ENCODE data around the gene PGA3. TPM values are rescaled to one million over a fixed set of nuclear protein-coding genes. Genes with fewer than 3 reads are reported as not detected.
"Not testable (repeated sequence)": the region's sequence is repeated elsewhere in the genome, so short reads cannot be mapped to it uniquely, and the experiment has no call there.

The PGA3 gene
- polyA plus RNA-seq, 1 of the 3 experiments (the other 2 are of a cell fraction) = not detected

DNA sequence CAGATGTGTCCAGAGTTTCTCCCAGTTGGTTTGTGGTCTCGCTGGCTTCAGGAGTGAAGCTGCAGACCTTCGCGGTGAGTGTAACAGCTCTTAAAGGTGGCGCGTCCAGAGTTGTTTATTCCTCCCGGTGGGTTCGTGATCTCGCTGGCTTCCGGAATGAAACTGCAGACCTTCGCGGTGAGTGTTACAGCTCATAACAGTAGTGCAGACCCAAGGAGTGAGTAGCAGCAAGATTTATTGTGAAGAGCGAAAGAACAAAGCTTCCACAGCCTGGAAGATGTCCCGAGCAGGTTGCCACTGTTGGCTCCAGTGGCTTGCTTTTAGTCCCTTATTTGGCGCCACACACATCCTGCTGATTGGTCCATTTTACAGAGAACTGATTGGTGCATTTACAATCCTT lies 1.8 kb upstream of the PGA3 start:
- ChIA-PET POLR2A (no interaction called here), CTCF (interaction anchor here (1.9 kb wide), 1 partner anchor 14 kb away, joined by 7 read pairs; no protein-coding TSS in a partner anchor)
- H2AFZ ChIP-seq (ENCODE audit: low read depth) = no peak overlapping the region
- H3K4me1 ChIP-seq (ENCODE audit: control insufficient read depth in 1 of 2, insufficient read depth in 2 of 2, low read depth in 1 of 2, low read length in 1 of 2) = no peaks in the 10 kb centered on the region
- TF ChIP-seq ELF1 (IDR thresholded peaks at IDR 0.05) = no peak
- no peak for TF ChIP-seq NFIC (IDR thresholded peaks at IDR 0.05; ENCODE audit: borderline replicate concordance)
- no peak for TF ChIP-seq FOXJ3 (CRISPR knock-in tag; IDR thresholded peaks at IDR 0.05)
- TF ChIP-seq EP300 (IDR thresholded peaks at IDR 0.05; ENCODE audit: borderline replicate concordance in 1 of 2, low read depth in 1 of 2, low read length in 1 of 2) = no peak
- TF ChIP-seq, protein P1, sequence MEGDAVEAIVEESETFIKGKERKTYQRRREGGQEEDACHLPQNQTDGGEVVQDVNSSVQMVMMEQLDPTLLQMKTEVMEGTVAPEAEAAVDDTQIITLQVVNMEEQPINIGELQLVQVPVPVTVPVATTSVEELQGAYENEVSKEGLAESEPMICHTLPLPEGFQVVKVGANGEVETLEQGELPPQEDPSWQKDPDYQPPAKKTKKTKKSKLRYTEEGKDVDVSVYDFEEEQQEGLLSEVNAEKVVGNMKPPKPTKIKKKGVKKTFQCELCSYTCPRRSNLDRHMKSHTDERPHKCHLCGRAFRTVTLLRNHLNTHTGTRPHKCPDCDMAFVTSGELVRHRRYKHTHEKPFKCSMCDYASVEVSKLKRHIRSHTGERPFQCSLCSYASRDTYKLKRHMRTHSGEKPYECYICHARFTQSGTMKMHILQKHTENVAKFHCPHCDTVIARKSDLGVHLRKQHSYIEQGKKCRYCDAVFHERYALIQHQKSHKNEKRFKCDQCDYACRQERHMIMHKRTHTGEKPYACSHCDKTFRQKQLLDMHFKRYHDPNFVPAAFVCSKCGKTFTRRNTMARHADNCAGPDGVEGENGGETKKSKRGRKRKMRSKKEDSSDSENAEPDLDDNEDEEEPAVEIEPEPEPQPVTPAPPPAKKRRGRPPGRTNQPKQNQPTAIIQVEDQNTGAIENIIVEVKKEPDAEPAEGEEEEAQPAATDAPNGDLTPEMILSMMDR (IDR thresholded peaks at IDR 0.05) = no peak
- TF ChIP-seq MXI1 (IDR thresholded peaks at IDR 0.05; ENCODE audit: low read depth, low read length) = no peak
- TF ChIP-seq USF2 (IDR thresholded peaks at IDR 0.05; ENCODE audit: borderline replicate concordance, low read depth, low read length) = no peak
- TF ChIP-seq RXRA (IDR thresholded peaks at IDR 0.05; ENCODE audit: borderline replicate concordance, low read depth) = no peak
- TF ChIP-seq PBX3 (IDR thresholded peaks at IDR 0.05) = no peak
- TF ChIP-seq FOXM1 (IDR thresholded peaks at IDR 0.05; ENCODE audit: low read depth) = no peak
- TF ChIP-seq, protein P2, sequence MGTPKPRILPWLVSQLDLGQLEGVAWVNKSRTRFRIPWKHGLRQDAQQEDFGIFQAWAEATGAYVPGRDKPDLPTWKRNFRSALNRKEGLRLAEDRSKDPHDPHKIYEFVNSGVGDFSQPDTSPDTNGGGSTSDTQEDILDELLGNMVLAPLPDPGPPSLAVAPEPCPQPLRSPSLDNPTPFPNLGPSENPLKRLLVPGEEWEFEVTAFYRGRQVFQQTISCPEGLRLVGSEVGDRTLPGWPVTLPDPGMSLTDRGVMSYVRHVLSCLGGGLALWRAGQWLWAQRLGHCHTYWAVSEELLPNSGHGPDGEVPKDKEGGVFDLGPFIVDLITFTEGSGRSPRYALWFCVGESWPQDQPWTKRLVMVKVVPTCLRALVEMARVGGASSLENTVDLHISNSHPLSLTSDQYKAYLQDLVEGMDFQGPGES (IDR thresholded peaks at IDR 0.05; ENCODE audit: low read depth, low read length) = no peak
- TF ChIP-seq NRF1 (IDR thresholded peaks at IDR 0.05; ENCODE audit: low read depth, low read length) = no peak
- no peak for TF ChIP-seq FOSL2 (IDR thresholded peaks at IDR 0.05; ENCODE audit: borderline replicate concordance, low read depth)
- TF ChIP-seq GABPA (IDR thresholded peaks at IDR 0.05; ENCODE audit: low read depth) = no peak
- TF ChIP-seq GATA2 (CRISPR knock-in tag; IDR thresholded peaks at IDR 0.05) = no peak
- no peak for TF ChIP-seq TEAD4 (IDR thresholded peaks at IDR 0.05; ENCODE audit: borderline replicate concordance, insufficient read depth)
- TF ChIP-seq RFX5 (IDR thresholded peaks at IDR 0.05; ENCODE audit: low read length) = no peak
- no peak for TF ChIP-seq MEF2A (IDR thresholded peaks at IDR 0.05; ENCODE audit: borderline replicate concordance, low read depth)
- TF ChIP-seq JUND (IDR thresholded peaks at IDR 0.05) = no peak
- TF ChIP-seq SIN3A (IDR thresholded peaks at IDR 0.05; ENCODE audit: borderline replicate concordance, low read depth, low read length) = no peak
- no peaks in the 10 kb centered on the region for H3K9me2 ChIP-seq
- no peak overlapping the region for H3K27ac ChIP-seq (ENCODE audit: low read depth in 2 of 2, low read length in 1 of 2)
- no peaks in the 10 kb centered on the region for H3K9me3 ChIP-seq
- peaks cover 14% of the 10 kb centered on the region; the same call in 1 of the 2 replicates for H3K27me3 ChIP-seq (ENCODE audit: insufficient read depth)
- H3K4me2 ChIP-seq = no peak overlapping the region
- DNase-seq = no peak
- no peak overlapping the region for H3K4me3 ChIP-seq (ENCODE audit: low read depth in 2 of 2, low read length in 1 of 2)
- no peaks in the 10 kb centered on the region for H3F3A ChIP-seq (replicated peaks; ENCODE audit: insufficient read depth)
- H3K79me2 ChIP-seq (ENCODE audit: insufficient read depth) = no peaks in the 10 kb centered on the region
- no peaks in the 10 kb centered on the region for H3K36me3 ChIP-seq (replicated peaks in 1 of 2; ENCODE audit: control insufficient read depth in 1 of 2, insufficient read depth in 2 of 2, low read length in 1 of 2)
- H3K9ac ChIP-seq = no peak overlapping the region
- 70% methylated on average over 13 of the region's 14 CpGs for WGBS (ENCODE audit: low lambda C conversion rate)
- H4K20me1 ChIP-seq (ENCODE audit: insufficient read depth) = no peaks in the 10 kb centered on the region

DNA sequence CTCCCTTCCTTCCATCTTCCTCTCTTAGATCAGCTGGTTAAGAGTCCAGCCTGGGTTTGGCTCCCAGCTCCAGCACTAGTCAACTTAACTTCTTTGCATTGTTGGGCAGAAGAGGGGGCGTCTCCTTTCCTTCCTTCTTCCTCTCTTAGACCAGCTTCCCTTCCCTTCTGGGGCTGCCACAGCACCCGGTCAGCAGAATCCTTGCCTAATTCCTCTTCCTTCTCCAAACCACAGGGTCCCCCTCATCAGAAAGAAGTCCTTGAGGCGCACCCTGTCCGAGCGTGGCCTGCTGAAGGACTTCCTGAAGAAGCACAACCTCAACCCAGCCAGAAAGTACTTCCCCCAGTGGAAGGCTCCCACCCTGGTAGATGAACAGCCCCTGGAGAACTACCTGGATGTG lies 558 bp downstream of the PGA3 start:
- WGBS (ENCODE audit: low lambda C conversion rate) = no CpG with 5 or more reads among the region's 5 CpGs
- CTCF ChIA-PET; H3K27me3 ChIP-seq (ENCODE audit: insufficient read depth): not testable (repeated sequence)

GRCh38 chr11:61204502-61205059 lies 1.3 kb downstream of the PGA3 start:
- H3K9me3 ChIP-seq; H3K9ac ChIP-seq; H3K27ac ChIP-seq (ENCODE audit: low read depth in 2 of 2, low read length in 1 of 2); POLR2A ChIA-PET; H3K27me3 ChIP-seq (ENCODE audit: insufficient read depth); H3K4me2 ChIP-seq; H4K20me1 ChIP-seq (ENCODE audit: insufficient read depth); H2AFZ ChIP-seq (ENCODE audit: low read depth); H3K4me1 ChIP-seq (ENCODE audit: control insufficient read depth in 1 of 2, insufficient read depth in 2 of 2, low read depth in 1 of 2, low read length in 1 of 2); H3F3A ChIP-seq (replicated peaks; ENCODE audit: insufficient read depth); CTCF ChIA-PET; H3K79me2 ChIP-seq (ENCODE audit: insufficient read depth); H3K36me3 ChIP-seq (replicated peaks in 1 of 2; ENCODE audit: control insufficient read depth in 1 of 2, insufficient read depth in 2 of 2, low read length in 1 of 2); H3K9me2 ChIP-seq; H3K4me3 ChIP-seq (ENCODE audit: low read depth in 2 of 2, low read length in 1 of 2); DNase-seq: not testable (repeated sequence)
- 77% methylated on average over 14 of the region's 14 CpGs for WGBS (ENCODE audit: low lambda C conversion rate)

More for the DNA sequence above, 558 bp downstream of the PGA3 start:
- H3K79me2 ChIP-seq (ENCODE audit: insufficient read depth); H3K9ac ChIP-seq; H3K9me2 ChIP-seq; H3K4me3 ChIP-seq (ENCODE audit: low read depth in 2 of 2, low read length in 1 of 2); H3K9me3 ChIP-seq; H4K20me1 ChIP-seq (ENCODE audit: insufficient read depth); H3K27ac ChIP-seq (ENCODE audit: low read depth in 2 of 2, low read length in 1 of 2); H2AFZ ChIP-seq (ENCODE audit: low read depth); DNase-seq; POLR2A ChIA-PET; H3K36me3 ChIP-seq (replicated peaks in 1 of 2; ENCODE audit: control insufficient read depth in 1 of 2, insufficient read depth in 2 of 2, low read length in 1 of 2); H3F3A ChIP-seq (replicated peaks; ENCODE audit: insufficient read depth); H3K4me1 ChIP-seq (ENCODE audit: control insufficient read depth in 1 of 2, insufficient read depth in 2 of 2, low read depth in 1 of 2, low read length in 1 of 2); H3K4me2 ChIP-seq: not testable (repeated sequence)
